ENCODE results near the gene DCAF5.

DNA sequence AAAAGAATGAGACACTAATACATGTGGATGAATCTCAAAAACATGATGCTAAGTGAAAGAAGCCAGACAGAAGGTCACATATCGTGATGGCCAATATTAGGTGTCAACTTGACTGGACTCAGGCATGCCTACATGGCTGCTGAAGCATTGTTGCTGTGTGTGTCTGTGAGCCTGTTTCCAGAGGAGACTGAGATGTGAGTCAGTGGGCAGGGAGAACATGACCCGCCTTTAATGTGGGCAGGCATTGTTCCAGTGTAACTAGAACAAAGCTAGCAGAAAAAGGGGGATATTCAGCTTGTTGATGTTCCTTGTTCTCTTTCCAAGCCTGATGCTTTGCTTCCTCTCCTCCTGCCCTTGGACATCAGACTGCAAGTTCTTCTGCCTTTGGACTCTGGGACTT is 47.6 kb downstream of the DCAF5 start:
- TF ChIP-seq, protein P1, sequence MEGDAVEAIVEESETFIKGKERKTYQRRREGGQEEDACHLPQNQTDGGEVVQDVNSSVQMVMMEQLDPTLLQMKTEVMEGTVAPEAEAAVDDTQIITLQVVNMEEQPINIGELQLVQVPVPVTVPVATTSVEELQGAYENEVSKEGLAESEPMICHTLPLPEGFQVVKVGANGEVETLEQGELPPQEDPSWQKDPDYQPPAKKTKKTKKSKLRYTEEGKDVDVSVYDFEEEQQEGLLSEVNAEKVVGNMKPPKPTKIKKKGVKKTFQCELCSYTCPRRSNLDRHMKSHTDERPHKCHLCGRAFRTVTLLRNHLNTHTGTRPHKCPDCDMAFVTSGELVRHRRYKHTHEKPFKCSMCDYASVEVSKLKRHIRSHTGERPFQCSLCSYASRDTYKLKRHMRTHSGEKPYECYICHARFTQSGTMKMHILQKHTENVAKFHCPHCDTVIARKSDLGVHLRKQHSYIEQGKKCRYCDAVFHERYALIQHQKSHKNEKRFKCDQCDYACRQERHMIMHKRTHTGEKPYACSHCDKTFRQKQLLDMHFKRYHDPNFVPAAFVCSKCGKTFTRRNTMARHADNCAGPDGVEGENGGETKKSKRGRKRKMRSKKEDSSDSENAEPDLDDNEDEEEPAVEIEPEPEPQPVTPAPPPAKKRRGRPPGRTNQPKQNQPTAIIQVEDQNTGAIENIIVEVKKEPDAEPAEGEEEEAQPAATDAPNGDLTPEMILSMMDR (IDR thresholded peaks at IDR 0.05): no peak
- no peak for TF ChIP-seq POLR2A (IDR thresholded peaks at IDR 0.05)
